ENCODE data around the gene C19orf81.

GRCh38 chr19:50703915-50704796, 54.9 kb downstream of the C19orf81 start:
- TF ChIP-seq CTCF (IDR thresholded peaks at IDR 0.05): no peak
- TF ChIP-seq POLR2AphosphoS5 (IDR thresholded peaks at IDR 0.05): no peak
- TF ChIP-seq POLR2A (IDR thresholded peaks at IDR 0.05): no peak
- TF ChIP-seq EP300 (IDR thresholded peaks at IDR 0.05): no peak

Data from gastroesophageal sphincter (tissue), 3 donors.